SIG-M5 treated with dmso at 0.1 percent for 504 hours (cell line): ENCODE data around the gene SEH1L.
"Not testable (repeated sequence)": the region's sequence is repeated elsewhere in the genome, so short reads cannot be mapped to it uniquely, and the experiment has no call there.

Experiments used
- DNase-seq: peaks from one replicate; lab custom pipeline; 2025; ENCODE audit not compliant: unreplicated experiment; lab: John Stamatoyannopoulos, UW

SEH1L gene

GRCh38 chr18:12993439-12993838 is 45.6 kb downstream of the SEH1L start:
- DNase-seq, result no peak

GRCh38 chr18:12995424-12995823 is 47.6 kb downstream of the SEH1L start:
- no peak for DNase-seq

GRCh38 chr18:12995952-12996477 is 48.2 kb downstream of the SEH1L start:
- no peak for DNase-seq

GRCh38 chr18:12996661-12997292 is 49.0 kb downstream of the SEH1L start:
- DNase-seq, result no peak

GRCh38 chr18:12997330-12997729 is 49.5 kb downstream of the SEH1L start:
- DNase-seq, result not testable (repeated sequence)

- DNase-seq, result no peak
Observed at GRCh38 chr18:12998332-12999060, 50.7 kb downstream of the SEH1L start.

- peak; percentile 85 for DNase-seq
Observed at GRCh38 chr18:13003466-13003896, 55.7 kb downstream of the SEH1L start.

GRCh38 chr18:13004396-13004795 is 56.6 kb downstream of the SEH1L start:
- DNase-seq, result no peak

GRCh38 chr18:13005289-13005688 is 57.5 kb downstream of the SEH1L start:
- no peak for DNase-seq

- DNase-seq, result no peak
Observed at GRCh38 chr18:13006531-13007247, 58.9 kb downstream of the SEH1L start.

GRCh38 chr18:13007248-13007560 is 59.4 kb downstream of the SEH1L start:
- peak; percentile 16 for DNase-seq

GRCh38 chr18:13011719-13012118 is 63.9 kb downstream of the SEH1L start:
- DNase-seq, result no peak

GRCh38 chr18:13014232-13014631 is 66.4 kb downstream of the SEH1L start:
- no peak for DNase-seq

GRCh38 chr18:13014818-13015217 is 67.0 kb downstream of the SEH1L start:
- no peak for DNase-seq

GRCh38 chr18:13017247-13017875 is 69.5 kb downstream of the SEH1L start:
- DNase-seq, result no peak

GRCh38 chr18:13018374-13018773 is 70.6 kb downstream of the SEH1L start:
- DNase-seq, result no peak

GRCh38 chr18:13019301-13019700 is 71.5 kb downstream of the SEH1L start:
- DNase-seq, result no peak

GRCh38 chr18:13022644-13023043 is 74.8 kb downstream of the SEH1L start:
- DNase-seq, result no peak

- no peak for DNase-seq
Observed at GRCh38 chr18:13025233-13025632, 77.4 kb downstream of the SEH1L start.

GRCh38 chr18:13026583-13027270 is 78.9 kb downstream of the SEH1L start:
- no peak for DNase-seq

GRCh38 chr18:13028869-13029268 is 81.1 kb downstream of the SEH1L start:
- no peak for DNase-seq
